ENCODE measurements around the gene ATG2A. TPM values are rescaled to one million over a fixed set of nuclear protein-coding genes. Genes with fewer than 3 reads are reported as not detected.

The ATG2A gene
- total RNA-seq, 1 experiment from 2014 or later = 24.7 TPM

DNA sequence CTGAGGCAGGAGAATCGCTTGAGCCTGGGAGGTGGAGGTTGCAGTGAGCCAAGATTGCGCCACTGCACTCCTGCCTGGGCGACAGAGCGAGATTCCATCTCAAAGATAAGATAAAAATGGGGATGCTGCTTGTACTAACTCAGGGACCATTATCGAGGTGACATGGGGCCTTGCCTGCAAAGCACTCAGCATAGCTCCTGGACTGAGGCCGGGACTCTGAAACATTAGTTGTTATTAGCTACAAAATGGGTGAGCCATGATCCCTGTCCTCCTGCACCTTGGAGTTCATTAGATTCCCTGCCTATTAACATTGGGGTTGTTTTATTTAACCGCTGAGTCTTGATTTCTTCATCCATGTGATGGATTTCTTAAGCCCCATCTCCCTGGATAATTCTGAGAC is 12.6 kb upstream of the ATG2A start:
- no peaks in the 10 kb centered on the region for H4K20me1 ChIP-seq (ENCODE audit: insufficient read depth)
- ChIA-PET CTCF (no interaction called here), POLR2A (no interaction called here), RAD21 (ENCODE audit: low non-redundant PET in 1 of 2, low total read pairs in 2 of 2, uncharacterized antibody in 2 of 2, unreplicated experiment in 2 of 2) (no interaction called here)
- H3K9me3 ChIP-seq (ENCODE audit: control insufficient read depth in 1 of 2, insufficient read depth in 1 of 2, low read depth in 1 of 2, low read length in 2 of 2) = no peaks in the 10 kb centered on the region
- intact Hi-C loops (cut with micrococcal nuclease) = no loop called here
- no peaks in the 10 kb centered on the region for H3K9me2 ChIP-seq (ENCODE audit: insufficient read depth)
- no peaks in the 10 kb centered on the region for H3K79me2 ChIP-seq (ENCODE audit: insufficient read depth, low read length)
- H3K27ac ChIP-seq (ENCODE audit: low read depth, low read length) = no peak overlapping the region
- H3K4me1 ChIP-seq (ENCODE audit: control insufficient read depth in 1 of 2, insufficient read depth in 2 of 2, low read length in 2 of 2) = peaks cover 2 to 13% of the 10 kb centered on the region in 2 experiments; a peak in 2 of 4 replicates
- DNase-seq (ENCODE audit: low read depth, low spot score) (no peak), ATAC-seq (no peak)
- peaks cover 0 to 3% of the 10 kb centered on the region in 2 experiments; a peak in 1 of 4 replicates for H3K36me3 ChIP-seq (ENCODE audit: control insufficient read depth in 1 of 2, insufficient read depth in 2 of 2, low read length in 2 of 2)
- no TSS peak for BruUV-seq (replicated peaks)
- H2AFZ ChIP-seq (ENCODE audit: low read depth, low read length, poor library complexity, severe bottlenecking) = no peak overlapping the region
- H3K4me3 ChIP-seq (replicated peaks in 1 of 2; ENCODE audit: low read depth in 1 of 2, low read length in 2 of 2) = no peak overlapping the region
- TF ChIP-seq CTCF (IDR thresholded peaks at IDR 0.05 in 2 of 3, conservative IDR thresholded peaks at IDR 0.05 in 1 of 3; ENCODE audit: borderline replicate concordance in 1 of 3, insufficient read depth in 1 of 3, low read depth in 2 of 3, low read length in 2 of 3) (no peak), TCF7L2 (IDR thresholded peaks at IDR 0.05; ENCODE audit: borderline replicate concordance, extremely low read depth, insufficient read depth, insufficient read length) (no peak), SIN3A (IDR thresholded peaks at IDR 0.05; ENCODE audit: low read depth) (no peak), RAD21 (IDR thresholded peaks at IDR 0.05; ENCODE audit: low read depth) (no peak), ZNF274 (IDR thresholded peaks at IDR 0.05; ENCODE audit: low read depth, low read length) (no peak), CEBPB (IDR thresholded peaks at IDR 0.05; ENCODE audit: low read depth) (no peak), YY1 (IDR thresholded peaks at IDR 0.05; ENCODE audit: extremely low read depth, insufficient replicate concordance, low read depth, low read length) (no peak)
- H3K4me2 ChIP-seq (ENCODE audit: low read length) = no peak overlapping the region
- H3K27me3 ChIP-seq (ENCODE audit: insufficient read depth, low read length) = no peaks in the 10 kb centered on the region
- no peak overlapping the region for H3K9ac ChIP-seq (ENCODE audit: low read length)

DNA sequence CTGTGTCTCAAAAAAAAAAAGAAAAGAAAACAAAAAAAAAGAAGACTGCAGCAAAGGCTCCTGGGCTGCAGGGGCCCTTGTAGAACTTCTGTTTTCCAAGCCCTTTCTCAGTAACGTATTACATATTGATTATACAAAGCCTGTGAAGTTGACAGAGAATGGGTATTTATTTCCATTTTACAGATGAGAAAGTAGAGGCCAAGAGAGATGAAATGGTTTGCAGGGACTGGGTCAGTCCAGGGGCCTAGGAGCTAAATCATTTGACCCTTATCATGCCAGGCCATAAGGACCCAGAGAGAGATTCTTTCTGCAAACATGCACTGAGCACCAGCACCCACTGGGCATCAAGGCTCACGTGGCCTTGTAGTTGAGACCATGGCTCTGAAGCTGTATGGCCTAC is 11.9 kb upstream of the ATG2A start:
- POLR2A ChIA-PET = no interaction called here
- Histone ChIP-seq H3K4me1 (ENCODE audit: control insufficient read depth in 1 of 2, insufficient read depth in 2 of 2, low read length in 2 of 2) (peaks cover 2 to 18% of the 10 kb centered on the region in 2 experiments; a peak in 2 of 4 replicates), H3K27ac (ENCODE audit: low read depth, low read length) (no peak overlapping the region), H3K36me3 (ENCODE audit: control insufficient read depth in 1 of 2, insufficient read depth in 2 of 2, low read length in 2 of 2) (peaks cover 0 to 3% of the 10 kb centered on the region in 2 experiments; a peak in 1 of 4 replicates), H4K20me1 (ENCODE audit: insufficient read depth) (no peaks in the 10 kb centered on the region), H3K79me2 (ENCODE audit: insufficient read depth, low read length) (no peaks in the 10 kb centered on the region), H3K9ac (ENCODE audit: low read length) (no peak overlapping the region), H3K4me3 (replicated peaks in 1 of 2; ENCODE audit: low read depth in 1 of 2, low read length in 2 of 2) (no peak overlapping the region), H2AFZ (ENCODE audit: low read depth, low read length, poor library complexity, severe bottlenecking) (no peak overlapping the region), H3K27me3 (ENCODE audit: insufficient read depth, low read length) (no peaks in the 10 kb centered on the region), H3K9me3 (ENCODE audit: control insufficient read depth in 1 of 2, insufficient read depth in 1 of 2, low read depth in 1 of 2, low read length in 2 of 2) (no peaks in the 10 kb centered on the region), H3K4me2 (ENCODE audit: low read length) (no peak overlapping the region), H3K9me2 (ENCODE audit: insufficient read depth) (no peaks in the 10 kb centered on the region)
- DNase-seq (ENCODE audit: low read depth, low spot score) (no peak), ATAC-seq (no peak)
- BruUV-seq (replicated peaks) = no TSS peak
- RAD21 ChIA-PET (ENCODE audit: low non-redundant PET in 1 of 2, low total read pairs in 2 of 2, uncharacterized antibody in 2 of 2, unreplicated experiment in 2 of 2) = no interaction called here
- TF ChIP-seq ZNF274 (IDR thresholded peaks at IDR 0.05; ENCODE audit: low read depth, low read length) = no peak
- no peak for TF ChIP-seq REST (IDR thresholded peaks at IDR 0.05; ENCODE audit: low read depth)
- no peak for TF ChIP-seq FOSL1 (IDR thresholded peaks at IDR 0.05; ENCODE audit: low read depth)
- no peak for TF ChIP-seq YY1 (IDR thresholded peaks at IDR 0.05; ENCODE audit: extremely low read depth, insufficient replicate concordance, low read depth, low read length)
- no peak for TF ChIP-seq CEBPB (IDR thresholded peaks at IDR 0.05; ENCODE audit: low read depth)
- TF ChIP-seq ELF1 (IDR thresholded peaks at IDR 0.05; ENCODE audit: borderline replicate concordance, low read depth) = no peak
- no peak for TF ChIP-seq TCF7L2 (IDR thresholded peaks at IDR 0.05; ENCODE audit: borderline replicate concordance, extremely low read depth, insufficient read depth, insufficient read length)
- TF ChIP-seq CBX3 (IDR thresholded peaks at IDR 0.05; ENCODE audit: low read depth) = no peak
- CTCF ChIA-PET = no interaction called here
- intact Hi-C loops (cut with micrococcal nuclease) = no loop called here

All from HCT116 (cell line).